CD8-positive, alpha-beta memory T cell (primary cell): Measurements from ENCODE around the gene BAAT. TPM values are rescaled to one million over a fixed set of nuclear protein-coding genes. Genes with fewer than 3 reads are reported as not detected.

Experiments used
- CTCF ChIA-PET: fragments of 350-600 bp; sonication (Branson Sonifier 250); formaldehyde crosslinking; loops from one replicate; lab custom pipeline; 2021; ENCODE audit warnings: antibody characterized with exemption; lab: Charles Lee
- POLR2A ChIA-PET: fragments of 350-600 bp; sonication (Branson Sonifier 250); formaldehyde crosslinking; loops from one replicate; lab custom pipeline; 2021; ENCODE audit warnings: antibody characterized with exemption; lab: Charles Lee
- DNase-seq, 5 donors: peaks; one replicate each; pipeline versions ENCODE4 v3.0.0 to v3.0.0-alpha.2; 2020 to 2022; ENCODE audit warnings: mixed read lengths in 1 of 5
- H3K27ac ChIP-seq: one replicate; pipeline ENCODE4 v1.7.0; 2013; ENCODE audit warnings: low read depth, mild to moderate bottlenecking, low read length, moderate library complexity
- H3K27me3 ChIP-seq: 2 replicates; pipeline ENCODE4 v1.7.0; 2013; ENCODE audit warnings: low read length, mild to moderate bottlenecking; ENCODE audit not compliant: insufficient read depth, poor library complexity, severe bottlenecking
- H3K36me3 ChIP-seq: 2 replicates; pipeline ENCODE4 v1.7.0; 2013; ENCODE audit warnings: mild to moderate bottlenecking, low read length, moderate library complexity; ENCODE audit not compliant: insufficient read depth
- H3K4me1 ChIP-seq: 2 replicates; pipeline ENCODE4 v1.7.0; 2013; ENCODE audit warnings: mild to moderate bottlenecking, low read length, moderate library complexity; ENCODE audit not compliant: insufficient read depth
- H3K4me3 ChIP-seq: 2 replicates; pipeline ENCODE4 v1.7.0; 2013; ENCODE audit warnings: mild to moderate bottlenecking, low read length
- H3K9me3 ChIP-seq: 2 replicates; pipeline ENCODE4 v1.7.0; 2013; ENCODE audit warnings: mild to moderate bottlenecking, low read length
- H3K27ac Mint-ChIP-seq, 8 donors: one replicate each; pipeline ENCODE4 v1.8.0; 2020 to 2021; ENCODE audit warnings: mixed read lengths in 8 of 8, mild to moderate bottlenecking in 6 of 8, inconsistent platforms in 3 of 8, moderate library complexity in 3 of 8
- H3K27me3 Mint-ChIP-seq, 2 donors: one replicate each; pipeline ENCODE4 v1.8.0; 2020 to 2021; ENCODE audit warnings: mixed read lengths in 2 of 2, mild to moderate bottlenecking in 1 of 2, moderate library complexity in 1 of 2
- H3K36me3 Mint-ChIP-seq, 3 donors: one replicate each; pipeline ENCODE4 v1.8.0; 2020 to 2021; ENCODE audit warnings: mixed read lengths in 3 of 3, inconsistent platforms in 1 of 3, mild to moderate bottlenecking in 1 of 3
- H3K4me1 Mint-ChIP-seq, 3 donors: one replicate each; pipeline ENCODE4 v1.8.0; 2020 to 2021; ENCODE audit warnings: mixed read lengths in 3 of 3, inconsistent platforms in 1 of 3, mild to moderate bottlenecking in 1 of 3
- H3K4me3 Mint-ChIP-seq, 7 donors: one replicate each; pipeline ENCODE4 v1.8.0; 2020 to 2021; ENCODE audit warnings: mixed read lengths in 7 of 7, mild to moderate bottlenecking in 6 of 7, moderate library complexity in 4 of 7, inconsistent platforms in 2 of 7
- H3K9me3 Mint-ChIP-seq, 5 donors: one replicate each; pipeline ENCODE4 v1.8.0; 2020 to 2022; ENCODE audit warnings: mixed read lengths in 5 of 5, mild to moderate bottlenecking in 3 of 5, moderate library complexity in 2 of 5, inconsistent platforms in 1 of 5
- polyA plus RNA-seq: library from polyadenylated mRNA; unstranded; fragments of 300-500 nt; fragmentation: Illumina TruSeq; gene quantifications from one replicate; pipeline ENCODE4 v1.2.3, GENCODE V29; 2021
- total RNA-seq, 2 experiments: library from RNA; stranded (reverse); gene quantifications; one replicate each; pipeline ENCODE4 v1.2.3, GENCODE V29; 2021

The BAAT gene
- total and polyA plus RNA-seq, 3 experiments from 2014 or later: 0.12 TPM; not detected in 2

DNA sequence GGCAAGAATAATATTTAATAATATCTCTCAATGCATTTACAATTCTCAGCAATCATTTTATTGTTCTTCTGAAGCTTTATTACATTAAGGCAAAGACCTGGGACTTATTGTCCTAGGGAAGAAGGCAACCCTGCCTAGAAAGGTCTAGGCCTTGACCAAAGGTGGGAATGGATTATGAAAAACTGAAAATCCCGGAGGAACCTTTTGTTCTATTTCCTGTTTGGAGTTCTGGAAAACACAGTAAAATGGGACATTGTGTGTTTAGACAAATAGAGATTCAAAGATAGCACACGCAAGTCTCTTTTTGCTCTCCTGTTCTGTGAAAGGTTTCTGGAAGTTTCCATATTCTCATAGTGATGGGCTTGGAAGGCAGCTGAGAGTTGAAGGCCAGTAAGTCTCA, 31.1 kb downstream of the BAAT start:
- H3K9me3 ChIP-seq: no peaks in the 10 kb centered on the region
- H3K27ac ChIP-seq: no peak overlapping the region
- CTCF ChIA-PET: no interaction called here
- no peak for DNase-seq
- no peaks in the 10 kb centered on the region for H3K27me3 ChIP-seq
- peaks cover 0 to 3% (median 0%) of the 10 kb centered on the region in 5 donors for H3K9me3 Mint-ChIP-seq
- H3K4me3 ChIP-seq: no peak overlapping the region
- H3K4me3 Mint-ChIP-seq: no peak overlapping the region
- H3K4me1 ChIP-seq: no peaks in the 10 kb centered on the region
- POLR2A ChIA-PET: no interaction called here
- H3K27me3 Mint-ChIP-seq: peaks cover 8 to 9% of the 10 kb centered on the region in 2 donors
- no peaks in the 10 kb centered on the region for H3K4me1 Mint-ChIP-seq
- H3K36me3 Mint-ChIP-seq: no peaks in the 10 kb centered on the region
- no peak overlapping the region for H3K27ac Mint-ChIP-seq
- no peaks in the 10 kb centered on the region for H3K36me3 ChIP-seq

DNA sequence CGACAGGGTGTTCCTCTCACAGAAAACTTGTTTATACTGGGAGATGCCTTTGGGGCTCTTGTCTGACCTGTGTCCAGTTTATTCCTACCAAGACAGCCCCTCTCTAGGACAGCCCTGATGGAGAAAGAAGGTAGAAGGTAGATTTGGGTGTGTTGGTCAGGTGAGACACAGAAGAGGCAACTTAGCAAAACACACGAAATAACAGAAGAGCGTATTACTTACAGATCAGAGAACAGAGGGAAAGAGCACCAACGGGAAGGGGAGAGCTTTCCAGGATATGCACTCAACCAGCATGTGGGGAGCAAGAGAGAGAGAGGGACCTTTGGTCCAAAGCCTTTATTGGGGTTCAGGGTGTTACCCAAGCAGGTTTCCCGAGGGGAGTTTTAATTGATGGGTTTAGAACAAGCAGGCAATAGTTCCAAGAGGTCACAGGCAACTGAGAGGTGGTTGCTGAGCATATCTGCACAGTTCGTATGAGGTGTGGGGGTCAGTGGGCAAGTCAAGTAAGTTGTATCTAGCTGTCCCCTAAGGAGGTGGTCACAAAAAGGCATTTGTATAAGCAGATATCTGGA, 31.8 kb downstream of the BAAT start:
- CTCF ChIA-PET: no interaction called here
- POLR2A ChIA-PET: no interaction called here
- Mint-ChIP-seq H3K27me3 (peaks cover 8 to 9% of the 10 kb centered on the region in 2 donors), H3K36me3 (no peaks in the 10 kb centered on the region), H3K9me3 (peaks cover 0 to 3% (median 0%) of the 10 kb centered on the region in 5 donors), H3K4me3 (no peak overlapping the region), H3K27ac (no peak overlapping the region), H3K4me1 (no peaks in the 10 kb centered on the region)
- H3K4me1 ChIP-seq: no peaks in the 10 kb centered on the region
- H3K27ac ChIP-seq: no peak overlapping the region
- no peaks in the 10 kb centered on the region for H3K9me3 ChIP-seq
- H3K36me3 ChIP-seq: no peaks in the 10 kb centered on the region
- H3K27me3 ChIP-seq: no peaks in the 10 kb centered on the region
- H3K4me3 ChIP-seq: no peak overlapping the region
- no peak for DNase-seq

DNA sequence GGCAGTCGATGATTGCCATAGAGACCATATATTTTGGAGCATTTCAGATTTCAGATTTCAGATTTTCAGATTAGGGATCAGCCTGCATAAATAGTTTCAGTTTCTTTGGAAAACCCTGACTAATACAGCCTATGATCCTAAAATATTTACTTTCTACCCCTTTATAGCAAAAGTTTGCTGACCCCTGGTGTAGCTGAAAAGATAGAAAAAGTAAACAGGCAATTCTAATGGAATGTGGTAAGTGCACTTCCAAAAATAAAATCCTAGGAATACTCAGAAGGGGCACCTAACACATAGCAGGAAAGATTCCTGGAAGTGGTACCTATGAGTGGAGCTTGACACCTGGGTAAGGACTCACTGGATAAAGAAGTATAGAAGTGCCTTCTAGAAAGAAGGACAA, 34.5 kb downstream of the BAAT start:
- peaks cover 11 to 14% of the 10 kb centered on the region in 2 donors for H3K27me3 Mint-ChIP-seq
- Histone ChIP-seq H3K27me3 (no peaks in the 10 kb centered on the region), H3K27ac (no peak overlapping the region), H3K36me3 (no peaks in the 10 kb centered on the region), H3K4me1 (no peaks in the 10 kb centered on the region), H3K4me3 (no peak overlapping the region), H3K9me3 (no peaks in the 10 kb centered on the region)
- DNase-seq: no peak
- ChIA-PET CTCF (no interaction called here), POLR2A (no interaction called here)
- H3K9me3 Mint-ChIP-seq: peaks cover 0 to 2% (median 0%) of the 10 kb centered on the region in 5 donors
- H3K4me3 Mint-ChIP-seq: no peak overlapping the region
- no peaks in the 10 kb centered on the region for H3K4me1 Mint-ChIP-seq
- H3K27ac Mint-ChIP-seq: peak overlapping the region in 1 of 8 donors; percentile 46
- H3K36me3 Mint-ChIP-seq: no peaks in the 10 kb centered on the region

DNA sequence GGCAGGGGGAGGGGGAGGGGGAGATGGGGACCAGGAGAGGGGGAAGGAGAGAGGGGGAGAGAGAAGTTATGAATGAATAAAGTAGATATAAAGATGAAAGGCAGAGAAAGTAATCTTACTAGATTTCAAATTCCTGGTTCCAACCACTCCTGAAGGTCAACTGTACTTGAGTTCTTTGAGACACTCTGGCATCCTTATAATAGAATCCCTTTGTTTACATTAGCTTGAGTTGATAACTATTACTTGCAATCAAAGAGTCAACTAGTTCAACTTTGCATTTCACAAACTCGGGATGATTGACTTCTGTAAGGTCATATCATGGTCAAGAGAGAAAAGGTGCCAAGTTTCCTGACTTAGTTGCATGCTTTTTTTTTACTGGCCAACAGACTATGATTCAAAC, 42.2 kb downstream of the BAAT start:
- Mint-ChIP-seq H3K27me3 (peaks cover 16 to 36% of the 10 kb centered on the region in 2 donors), H3K4me3 (no peak overlapping the region), H3K9me3 (no peaks in the 10 kb centered on the region), H3K27ac (no peak overlapping the region), H3K4me1 (no peaks in the 10 kb centered on the region), H3K36me3 (no peaks in the 10 kb centered on the region)
- Histone ChIP-seq H3K36me3 (no peaks in the 10 kb centered on the region), H3K4me3 (no peak overlapping the region), H3K4me1 (no peaks in the 10 kb centered on the region), H3K9me3 (no peaks in the 10 kb centered on the region), H3K27me3 (no peaks in the 10 kb centered on the region), H3K27ac (no peak overlapping the region)
- ChIA-PET CTCF (no interaction called here), POLR2A (no interaction called here)
- DNase-seq: no peak

DNA sequence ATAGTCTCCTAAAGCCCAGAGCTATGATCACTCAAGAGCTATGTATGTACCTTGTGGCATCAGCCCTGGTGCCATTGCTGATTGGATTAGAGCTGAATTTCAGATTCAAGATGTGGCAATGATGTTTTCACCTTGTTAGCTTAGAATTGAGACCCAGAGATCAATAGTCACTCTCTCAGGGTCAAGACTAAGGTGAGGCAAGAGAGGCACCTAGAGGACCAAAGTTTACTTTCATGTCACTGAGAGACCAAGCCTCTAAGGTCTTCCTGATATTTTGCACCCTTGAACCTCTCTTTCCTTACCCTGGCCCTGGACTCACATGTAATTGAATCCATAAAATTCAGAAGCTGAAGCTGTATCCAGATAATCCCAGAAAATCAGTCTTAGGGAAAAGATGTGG, 42.8 kb downstream of the BAAT start:
- Mint-ChIP-seq H3K9me3 (no peaks in the 10 kb centered on the region), H3K27me3 (peaks cover 16 to 36% of the 10 kb centered on the region in 2 donors), H3K4me1 (no peaks in the 10 kb centered on the region), H3K36me3 (no peaks in the 10 kb centered on the region), H3K4me3 (no peak overlapping the region), H3K27ac (no peak overlapping the region)
- no peaks in the 10 kb centered on the region for H3K27me3 ChIP-seq
- no peaks in the 10 kb centered on the region for H3K36me3 ChIP-seq
- no peak overlapping the region for H3K27ac ChIP-seq
- no peaks in the 10 kb centered on the region for H3K4me1 ChIP-seq
- DNase-seq: no peak
- CTCF ChIA-PET: no interaction called here
- POLR2A ChIA-PET: no interaction called here
- H3K4me3 ChIP-seq: no peak overlapping the region
- no peaks in the 10 kb centered on the region for H3K9me3 ChIP-seq

DNA sequence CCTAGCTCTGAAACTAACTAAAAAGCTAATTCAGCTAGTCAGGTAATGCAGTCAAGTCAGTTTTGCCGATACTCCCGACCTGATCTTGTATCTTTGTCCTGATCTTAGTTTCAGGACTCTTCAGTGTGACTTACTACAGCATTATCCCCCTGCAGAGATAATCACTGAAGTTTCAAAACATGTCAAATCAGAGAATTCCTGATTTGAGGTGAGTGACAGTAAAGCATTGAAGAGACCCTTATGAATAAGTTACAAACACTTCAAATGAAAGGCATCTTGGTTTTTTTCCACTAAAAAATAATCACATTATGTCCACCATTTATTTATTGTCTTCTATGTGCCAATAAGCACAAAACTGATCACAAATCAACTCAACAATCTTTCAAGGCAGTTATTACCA, 47.6 kb downstream of the BAAT start:
- Histone ChIP-seq H3K27ac (no peak overlapping the region), H3K36me3 (no peaks in the 10 kb centered on the region), H3K4me3 (no peak overlapping the region), H3K9me3 (no peaks in the 10 kb centered on the region), H3K27me3 (no peaks in the 10 kb centered on the region), H3K4me1 (no peaks in the 10 kb centered on the region)
- ChIA-PET POLR2A (no interaction called here), CTCF (no interaction called here)
- Mint-ChIP-seq H3K36me3 (no peaks in the 10 kb centered on the region), H3K27ac (no peak overlapping the region), H3K9me3 (no peaks in the 10 kb centered on the region), H3K4me3 (no peak overlapping the region), H3K4me1 (no peaks in the 10 kb centered on the region), H3K27me3 (peaks cover 11 to 33% of the 10 kb centered on the region in 2 donors)
- no peak for DNase-seq

DNA sequence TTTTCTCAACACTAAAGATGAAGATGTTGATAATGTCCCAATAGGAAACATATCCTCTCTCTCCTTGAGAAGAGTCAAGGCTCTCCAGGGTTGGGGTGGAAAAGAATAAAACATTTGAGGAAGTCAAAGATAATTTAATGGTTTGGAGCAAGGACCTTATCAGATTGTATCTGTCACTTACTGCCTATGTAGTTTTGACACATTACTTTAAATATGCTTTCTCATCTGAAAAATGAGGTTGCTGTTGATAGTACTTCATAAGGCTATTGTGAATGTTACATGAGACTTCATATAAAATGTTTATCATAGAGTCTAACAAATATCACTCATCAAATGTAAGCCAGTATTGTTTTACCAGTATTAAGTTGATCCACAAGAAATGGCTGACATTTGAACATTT, 48.7 kb downstream of the BAAT start:
- Histone ChIP-seq H3K9me3 (no peaks in the 10 kb centered on the region), H3K4me3 (no peak overlapping the region), H3K4me1 (no peaks in the 10 kb centered on the region), H3K36me3 (no peaks in the 10 kb centered on the region), H3K27me3 (no peaks in the 10 kb centered on the region), H3K27ac (no peak overlapping the region)
- no peak for DNase-seq
- H3K27ac Mint-ChIP-seq: no peak overlapping the region
- CTCF ChIA-PET: no interaction called here
- no peaks in the 10 kb centered on the region for H3K36me3 Mint-ChIP-seq
- H3K27me3 Mint-ChIP-seq: peaks cover 11 to 24% of the 10 kb centered on the region in 2 donors
- H3K9me3 Mint-ChIP-seq: no peaks in the 10 kb centered on the region
- H3K4me3 Mint-ChIP-seq: no peak overlapping the region
- POLR2A ChIA-PET: no interaction called here
- no peaks in the 10 kb centered on the region for H3K4me1 Mint-ChIP-seq

DNA sequence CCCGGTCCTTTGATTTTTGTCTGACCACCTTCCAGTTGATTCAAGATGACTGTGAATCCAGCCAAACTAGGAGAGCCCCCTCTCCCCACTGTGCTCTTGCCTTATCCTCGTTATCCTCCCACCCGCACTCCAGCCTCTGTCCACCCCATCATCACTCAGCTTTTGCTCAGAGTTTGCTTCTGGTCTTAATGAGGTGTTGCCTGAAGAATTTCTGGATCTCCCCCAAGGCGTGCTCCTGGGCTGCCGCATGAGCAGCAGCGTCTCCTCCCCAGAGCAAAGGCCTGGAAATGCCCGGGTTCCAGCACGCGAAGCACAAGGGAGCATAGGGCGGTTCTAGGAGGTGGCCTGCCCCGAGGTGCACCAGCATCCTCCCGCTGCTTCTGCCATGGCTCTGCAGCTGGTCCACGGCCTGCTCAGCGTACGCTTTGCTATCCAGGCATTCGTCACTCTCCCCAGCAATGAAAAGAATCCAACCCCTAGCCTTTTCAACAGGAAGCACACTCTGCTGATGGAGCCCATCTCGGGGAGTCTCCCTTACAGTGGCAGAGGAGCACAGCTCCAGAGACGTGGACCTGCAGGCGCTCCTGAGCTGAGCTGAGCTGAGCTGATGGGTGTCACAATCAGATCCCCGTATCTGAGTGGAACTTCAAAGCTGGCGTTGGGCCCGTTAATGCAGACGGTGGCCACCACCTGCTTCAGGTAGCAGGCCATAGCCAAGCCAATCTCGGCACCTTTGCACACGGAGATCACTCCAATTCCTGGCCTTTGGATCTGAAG, 50.7 kb downstream of the BAAT start:
- Histone ChIP-seq H3K27me3 (no peaks in the 10 kb centered on the region), H3K36me3 (no peaks in the 10 kb centered on the region), H3K27ac (no peak overlapping the region), H3K4me1 (no peaks in the 10 kb centered on the region), H3K4me3 (no peak overlapping the region), H3K9me3 (no peaks in the 10 kb centered on the region)
- no peak overlapping the region for H3K4me3 Mint-ChIP-seq
- no peaks in the 10 kb centered on the region for H3K36me3 Mint-ChIP-seq
- H3K27me3 Mint-ChIP-seq: peaks cover 6 to 16% of the 10 kb centered on the region in 2 donors
- H3K27ac Mint-ChIP-seq: no peak overlapping the region
- no peak for DNase-seq
- no peaks in the 10 kb centered on the region for H3K9me3 Mint-ChIP-seq
- ChIA-PET CTCF (no interaction called here), POLR2A (no interaction called here)
- H3K4me1 Mint-ChIP-seq: no peaks in the 10 kb centered on the region
